Uterus (tissue), 4 donors: ENCODE measurements around the gene BACE2. TPM values are rescaled to one million over a fixed set of nuclear protein-coding genes. Genes with fewer than 3 reads are reported as not detected.

Experiments used
- DNase-seq, 2 donors: peaks; one replicate each; pipeline ENCODE4 v3.0.0-alpha.2; 2019 to 2020
- H3K27ac ChIP-seq, 2 donors: fragments of 200-600 bp; sonication (generic); 1 replicate in 1 of 2; 2 replicates in 1 of 2; pipeline ENCODE4 v1.5.1; 2016 to 2018
- H3K27me3 ChIP-seq, 2 donors: fragments of 200-600 bp; sonication (generic); one replicate each; pipeline ENCODE4 v1.5.1; 2018 to 2019; ENCODE audit warnings: control low read depth in 1 of 2
- H3K36me3 ChIP-seq, 2 donors: fragments of 200-600 bp; sonication (generic); one replicate each; pipeline ENCODE4 v1.5.1; 2019; ENCODE audit warnings: control low read depth in 1 of 2
- H3K4me1 ChIP-seq, 2 donors: fragments of 200-600 bp; sonication (generic); one replicate each; pipeline ENCODE4 v1.5.1; 2018 to 2019; ENCODE audit warnings: control low read depth in 1 of 2
- H3K4me3 ChIP-seq, 2 donors: fragments of 200-600 bp; sonication (generic); 1 replicate in 1 of 2; 2 replicates in 1 of 2; pipeline ENCODE4 v1.5.1; 2018 to 2019; ENCODE audit warnings: mild to moderate bottlenecking in 1 of 2
- H3K9me3 ChIP-seq, 2 donors: fragments of 200-600 bp; sonication (generic); one replicate each; pipeline ENCODE4 v1.5.1; 2019; ENCODE audit warnings: control low read depth in 1 of 2
- CTCF ChIP-seq, 4 experiments: fragments of 200-600 bp in 2 of 4; fragments of 450-650 bp in 2 of 4; sonication (generic) in 2 of 4; IDR thresholded peaks; one replicate each; pipeline ENCODE4 v1.5.1; 2016 to 2019; ENCODE audit warnings: antibody characterized with exemption in 4 of 4, mild to moderate bottlenecking in 2 of 4, moderate library complexity in 1 of 4
- POLR2A ChIP-seq, 2 donors: fragments of 450-650 bp; IDR thresholded peaks; one replicate each; pipeline ENCODE4 v1.6.1; 2016; ENCODE audit warnings: antibody characterized with exemption in 2 of 2, mild to moderate bottlenecking in 1 of 2, moderate library complexity in 1 of 2
- intact Hi-C: fragments of 100-400 bp; cut with DNase I; formaldehyde crosslinking; loops from one replicate; pipeline ENCODE4 v1.15.1; 2023; ENCODE audit warnings: low total_unique reads
- total RNA-seq, 4 donors: library from RNA; depleted of rRNA in 3 of 4; stranded (reverse); fragments of >200 nt in 3 of 4; gene quantifications; one replicate each; pipeline versions ENCODE4 v1.1.0 to v1.2.4, GENCODE V29; 2014 to 2023
- donor health status: DM: yes; HTN: yes; CAD: no.

Gene BACE2
- total RNA-seq, 4 donors from 2014 or later, result 22.8 to 98.8 (median 76.5) TPM

DNA sequence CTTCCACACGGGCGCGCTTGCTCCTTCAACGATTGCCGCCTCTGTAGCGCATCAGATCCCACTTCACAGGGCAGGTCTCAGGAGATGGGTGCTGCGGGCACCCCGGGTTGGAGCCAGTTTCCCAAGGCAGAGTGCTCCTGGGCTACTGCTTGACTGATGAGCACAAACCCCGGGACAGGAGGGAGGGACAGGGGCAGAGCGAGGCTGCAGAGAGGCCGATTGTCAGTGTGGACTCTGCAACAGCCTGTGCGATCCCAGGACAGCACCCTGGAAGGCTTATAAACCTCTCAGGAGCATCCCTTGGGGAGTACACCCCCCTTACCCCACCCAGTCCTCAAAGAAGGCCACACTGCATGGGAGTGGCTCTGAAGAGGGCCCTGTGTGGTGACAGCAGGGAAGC lies 28.0 kb upstream of the BACE2 start:
- TF ChIP-seq POLR2A (IDR thresholded peaks at IDR 0.05), result no peak
- TF ChIP-seq CTCF (IDR thresholded peaks at IDR 0.05), result no peak
- Histone ChIP-seq H3K4me1 (peaks cover 0 to 8% of the 10 kb centered on the region in 2 donors), H3K27me3 (no peaks in the 10 kb centered on the region), H3K27ac (no peak overlapping the region), H3K36me3 (no peaks in the 10 kb centered on the region), H3K9me3 (no peaks in the 10 kb centered on the region), H3K4me3 (no peak overlapping the region)
- DNase-seq, result no peak
- intact Hi-C loops, result no loop called here

DNA sequence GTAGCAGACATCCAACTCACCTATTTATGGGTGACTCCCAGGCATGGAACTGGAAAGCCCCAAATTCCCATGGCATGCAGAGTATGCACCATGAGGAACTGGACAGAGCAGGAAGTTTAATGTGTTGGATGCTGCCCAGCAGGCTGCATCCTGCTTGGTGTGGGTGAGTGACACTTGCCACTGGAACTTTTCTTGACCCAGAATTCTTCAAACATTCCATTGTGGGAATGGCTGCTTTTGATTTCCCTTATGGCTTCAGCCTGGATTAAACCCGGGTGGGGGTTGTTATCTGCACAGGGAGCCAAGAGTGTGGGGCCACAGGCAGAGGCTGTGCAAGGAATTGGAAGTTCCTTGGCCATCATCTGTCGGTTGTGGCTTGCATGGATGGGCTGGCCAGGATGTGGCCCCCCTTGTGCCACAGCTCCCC lies 26.9 kb upstream of the BACE2 start:
- no peaks in the 10 kb centered on the region for H3K9me3 ChIP-seq
- intact Hi-C loops, result no loop called here
- DNase-seq, result no peak
- H3K36me3 ChIP-seq, result no peaks in the 10 kb centered on the region
- TF ChIP-seq CTCF (IDR thresholded peaks at IDR 0.05), result no peak
- TF ChIP-seq POLR2A (IDR thresholded peaks at IDR 0.05), result no peak
- peaks cover 0 to 8% of the 10 kb centered on the region in 2 donors for H3K4me1 ChIP-seq
- no peak overlapping the region for H3K27ac ChIP-seq
- H3K27me3 ChIP-seq, result no peaks in the 10 kb centered on the region
- H3K4me3 ChIP-seq, result no peak overlapping the region

- H3K27me3 ChIP-seq, result no peaks in the 10 kb centered on the region
- H3K9me3 ChIP-seq, result no peaks in the 10 kb centered on the region
- intact Hi-C loops, result no loop called here
- peaks cover 0 to 8% of the 10 kb centered on the region in 2 donors for H3K4me1 ChIP-seq
- H3K27ac ChIP-seq, result no peak overlapping the region
- H3K4me3 ChIP-seq, result no peak overlapping the region
- no peak for TF ChIP-seq POLR2A (IDR thresholded peaks at IDR 0.05)
- TF ChIP-seq CTCF (IDR thresholded peaks at IDR 0.05), result no peak
- H3K36me3 ChIP-seq, result no peaks in the 10 kb centered on the region
- DNase-seq, result no peak
These were observed 25.7 kb upstream of the BACE2 start for GRCh38 chr21:41142051-41142795.

DNA sequence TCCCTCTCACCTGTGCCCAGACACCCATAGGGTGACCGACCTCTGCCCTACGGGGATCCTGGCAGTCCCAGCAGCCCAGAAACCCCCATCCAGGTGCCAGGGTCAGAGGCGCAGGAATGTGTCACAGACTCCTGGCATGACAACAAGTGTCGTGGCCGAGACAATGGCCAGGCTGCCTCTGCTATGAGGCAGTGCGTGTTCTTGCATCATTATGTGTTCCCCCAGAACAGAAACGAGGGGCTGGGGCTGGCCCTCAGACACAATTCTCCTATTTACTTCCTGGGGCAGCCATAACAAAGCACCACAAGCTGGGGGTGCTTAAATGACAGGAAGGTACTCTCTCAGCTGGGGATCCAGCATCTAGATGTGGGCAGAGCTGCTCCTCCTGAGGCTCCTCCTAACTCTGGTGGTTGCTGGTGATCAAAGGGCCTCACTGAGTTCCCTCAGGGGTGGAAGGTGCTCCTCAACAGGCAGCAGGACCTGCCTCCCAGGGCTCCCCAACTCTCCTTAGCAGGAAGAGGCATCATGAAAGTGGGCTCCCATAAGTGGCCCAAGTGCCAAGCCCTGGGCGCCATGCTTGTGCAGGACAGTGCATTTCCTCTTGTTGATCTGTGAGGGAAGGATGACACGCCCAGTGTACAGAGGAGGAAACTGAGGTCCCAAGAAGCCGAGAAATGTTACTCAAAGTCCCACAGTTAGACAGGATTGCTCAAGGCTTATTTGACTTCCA lies 24.2 kb upstream of the BACE2 start:
- Histone ChIP-seq H3K9me3 (no peaks in the 10 kb centered on the region), H3K27me3 (no peaks in the 10 kb centered on the region), H3K4me1 (peaks cover 0 to 8% of the 10 kb centered on the region in 2 donors), H3K4me3 (no peak overlapping the region), H3K36me3 (no peaks in the 10 kb centered on the region), H3K27ac (no peak overlapping the region)
- no peak for DNase-seq
- intact Hi-C loops, result no loop called here
- no peak for TF ChIP-seq POLR2A (IDR thresholded peaks at IDR 0.05)
- no peak for TF ChIP-seq CTCF (IDR thresholded peaks at IDR 0.05)
